Measurements from ENCODE around the gene HPSE2.

GRCh38 chr10:99276848-99277486, 41.3 kb upstream of the HPSE2 start:
- TF ChIP-seq GLIS3 (CRISPR knock-in tag; IDR thresholded peaks at IDR 0.05) (no peak), ZNF565 (CRISPR knock-in tag; conservative IDR thresholded peaks at IDR 0.05; ENCODE audit: low read depth) (no peak), TCF4 (CRISPR knock-in tag; IDR thresholded peaks at IDR 0.05; ENCODE audit: borderline replicate concordance) (no peak)
